HepG2 (cell line): Measurements from ENCODE around the gene MRPL39. TPM values are rescaled to one million over a fixed set of nuclear protein-coding genes. Genes with fewer than 3 reads are reported as not detected.

Source experiments
- ADNP ChIP-seq: sonication (generic); formaldehyde crosslinking; IDR thresholded peaks from 2 replicates; pipeline ENCODE4 v1.4.0; 2020; ENCODE audit warnings: missing genetic modification reagents
- ARHGAP35 ChIP-seq: sonication (generic); formaldehyde crosslinking; IDR thresholded peaks from 2 replicates; pipeline ENCODE4 v1.9.0; 2022; ENCODE audit warnings: mild to moderate bottlenecking, inconsistent platforms, moderate library complexity, missing genetic modification reagents, borderline replicate concordance
- BRCA1 ChIP-seq: sonication (generic); formaldehyde crosslinking; IDR thresholded peaks from 2 replicates; pipeline ENCODE4 v1.4.0; 2020; ENCODE audit warnings: missing genetic modification reagents
- FOXJ3 ChIP-seq: sonication (generic); formaldehyde crosslinking; IDR thresholded peaks from 2 replicates; pipeline ENCODE4 v1.4.0; 2020; ENCODE audit warnings: missing genetic modification reagents, mild to moderate bottlenecking, borderline replicate concordance
- HBP1 ChIP-seq: IDR thresholded peaks from 2 replicates; pipeline ENCODE4 v1.6.1; 2016; ENCODE audit warnings: low read depth, control low read depth
- HHEX ChIP-seq: IDR thresholded peaks from 2 replicates; pipeline ENCODE4 v1.6.1; 2016; ENCODE audit warnings: control low read depth
- MYPOP ChIP-seq: sonication (generic); formaldehyde crosslinking; IDR thresholded peaks from 2 replicates; pipeline ENCODE4 v1.8.1; 2023; ENCODE audit warnings: mild to moderate bottlenecking, moderate library complexity, missing genetic modification reagents
- NFATC3 ChIP-seq: sonication (generic); formaldehyde crosslinking; IDR thresholded peaks from 2 replicates; pipeline ENCODE4 v1.5.1; 2020; ENCODE audit warnings: mild to moderate bottlenecking, missing genetic modification reagents
- PAXIP1 ChIP-seq: sonication (generic); formaldehyde crosslinking; conservative IDR thresholded peaks from 2 replicates; pipeline ENCODE4 v1.4.0; 2020; ENCODE audit warnings: mild to moderate bottlenecking, missing genetic modification reagents, moderate library complexity
- RCOR2 ChIP-seq: IDR thresholded peaks from 2 replicates; pipeline ENCODE4 v1.6.1; 2016; ENCODE audit warnings: missing biosample characterization, missing genetic modification reagents
- ZNF614 ChIP-seq: IDR thresholded peaks from 2 replicates; pipeline ENCODE4 v1.6.1; 2018; ENCODE audit warnings: missing biosample characterization, missing genetic modification reagents, inconsistent platforms, borderline replicate concordance
- ZNF619 ChIP-seq: sonication (generic); formaldehyde crosslinking; IDR thresholded peaks from 2 replicates; pipeline ENCODE4 v1.4.0; 2020; ENCODE audit warnings: mild to moderate bottlenecking, missing genetic modification reagents
- ZNF772 ChIP-seq: sonication (generic); formaldehyde crosslinking; IDR thresholded peaks from 2 replicates; pipeline ENCODE4 v1.5.0; 2020; ENCODE audit warnings: mild to moderate bottlenecking, missing genetic modification reagents
- ZNF782 ChIP-seq: sonication (generic); formaldehyde crosslinking; IDR thresholded peaks from 2 replicates; pipeline ENCODE4 v1.4.0; 2020; ENCODE audit warnings: missing genetic modification reagents, mild to moderate bottlenecking, borderline replicate concordance
- ZNF792 ChIP-seq: IDR thresholded peaks from 2 replicates; pipeline ENCODE4 v1.6.1; 2016
- polyA plus RNA-seq, 8 experiments: library from polyadenylated mRNA; depleted of rRNA in 3 of 8; stranded (reverse) in 7 of 8; unstranded in 1 of 8; fragments of >200 nt; fragmentation: Illumina TruSeq in 4 of 8; extraction: Trizol in 4 of 8; gene quantifications; 2 replicates each; pipeline versions ENCODE4 v1.2.1 to v1.2.3, GENCODE V29; 2011 to 2016; ENCODE audit warnings: low read depth in 4 of 8, missing spikeins in 1 of 8, mixed read lengths in 1 of 8; ENCODE audit not compliant: insufficient read depth in 1 of 8
- total RNA-seq, 5 experiments: library from RNA; depleted of rRNA; stranded (reverse); fragments of >200 nt; fragmentation: Illumina TruSeq; extraction: Trizol; gene quantifications; 2 replicates each; pipeline ENCODE4 v1.2.3, GENCODE V29; 2016; ENCODE audit warnings: low read depth in 1 of 5
- TF ChIP-seq, protein P1 (sequence below), 2 experiments: sonication (generic) in 1 of 2; formaldehyde crosslinking in 1 of 2; IDR thresholded peaks; 2 replicates each; pipeline versions ENCODE4 v1.4.0 to v1.6.1; 2016 to 2020; ENCODE audit warnings: borderline replicate concordance in 1 of 2, low read depth in 1 of 2, mild to moderate bottlenecking in 1 of 2, missing genetic modification reagents in 1 of 2

MRPL39 gene
- total and polyA plus RNA-seq, 2 of the 13 experiments (the other 11 are each of a cell fraction or from before 2014, with no cell fraction given), result 29.1 to 91.2 TPM

- no peak for TF ChIP-seq PAXIP1
- peak; percentile 81; the same call in 1 of the 2 replicates for TF ChIP-seq ZNF614 (CRISPR knock-in tag)
- peak; percentile 88 for TF ChIP-seq ZNF792 (CRISPR knock-in tag)
- TF ChIP-seq HBP1, result peak; percentile 99
- peak; percentile 90 for TF ChIP-seq ADNP
- peak; percentile 82; the same call in 1 of the 2 replicates for TF ChIP-seq ZNF619 (CRISPR knock-in tag)
- TF ChIP-seq ZNF772 (CRISPR knock-in tag), result no peak; the same call in 1 of the 2 replicates
- peak; percentile 58; the same call in 1 of the 2 replicates for TF ChIP-seq NFATC3 (CRISPR knock-in tag)
- TF ChIP-seq MYPOP, result peak; percentile 83; the same call in 1 of the 2 replicates
- peak; percentile 90 for TF ChIP-seq ARHGAP35 (CRISPR knock-in tag)
- TF ChIP-seq RCOR2 (CRISPR knock-in tag), result no peak
- TF ChIP-seq, protein P1, sequence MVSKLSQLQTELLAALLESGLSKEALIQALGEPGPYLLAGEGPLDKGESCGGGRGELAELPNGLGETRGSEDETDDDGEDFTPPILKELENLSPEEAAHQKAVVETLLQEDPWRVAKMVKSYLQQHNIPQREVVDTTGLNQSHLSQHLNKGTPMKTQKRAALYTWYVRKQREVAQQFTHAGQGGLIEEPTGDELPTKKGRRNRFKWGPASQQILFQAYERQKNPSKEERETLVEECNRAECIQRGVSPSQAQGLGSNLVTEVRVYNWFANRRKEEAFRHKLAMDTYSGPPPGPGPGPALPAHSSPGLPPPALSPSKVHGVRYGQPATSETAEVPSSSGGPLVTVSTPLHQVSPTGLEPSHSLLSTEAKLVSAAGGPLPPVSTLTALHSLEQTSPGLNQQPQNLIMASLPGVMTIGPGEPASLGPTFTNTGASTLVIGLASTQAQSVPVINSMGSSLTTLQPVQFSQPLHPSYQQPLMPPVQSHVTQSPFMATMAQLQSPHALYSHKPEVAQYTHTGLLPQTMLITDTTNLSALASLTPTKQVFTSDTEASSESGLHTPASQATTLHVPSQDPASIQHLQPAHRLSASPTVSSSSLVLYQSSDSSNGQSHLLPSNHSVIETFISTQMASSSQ (IDR thresholded peaks at IDR 0.05; ENCODE audit: low read depth), result no peak
- TF ChIP-seq, protein P1 (CRISPR knock-in tag; IDR thresholded peaks at IDR 0.05; ENCODE audit: borderline replicate concordance), result peak; percentile 64
- TF ChIP-seq FOXJ3 (CRISPR knock-in tag), result no peak
- TF ChIP-seq HHEX (CRISPR knock-in tag), result no peak
- TF ChIP-seq ZNF782 (CRISPR knock-in tag), result no peak
- no peak for TF ChIP-seq BRCA1 (CRISPR knock-in tag)
Measured at GRCh38 chr21:25607151-25608043, at the start of gene MRPL39 (continued).
